ENCODE results near the gene PIH1D2.

DNA sequence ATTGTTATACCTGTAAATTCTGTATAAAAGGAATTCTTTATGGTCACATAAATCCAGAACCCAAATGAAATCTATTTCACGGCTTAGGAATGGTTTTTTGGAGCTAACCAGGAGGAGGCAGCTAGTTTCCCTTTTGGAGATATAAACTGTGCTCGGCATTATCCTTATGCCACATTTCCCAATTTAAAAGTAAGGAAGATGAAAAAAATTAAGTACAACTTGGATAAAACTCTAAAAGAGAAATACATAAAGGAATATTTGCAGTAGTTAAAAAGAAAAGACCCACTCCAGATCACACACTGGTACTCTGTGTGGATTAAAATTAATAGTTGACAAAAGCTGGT is 30.9 kb downstream of the PIH1D2 start:
- TF ChIP-seq ISL1 (CRISPR knock-in tag; IDR thresholded peaks at IDR 0.05) (no peak), ARNTL (CRISPR knock-in tag; IDR thresholded peaks at IDR 0.05; ENCODE audit: borderline replicate concordance, low read depth) (no peak), TCF4 (CRISPR knock-in tag; IDR thresholded peaks at IDR 0.05; ENCODE audit: borderline replicate concordance) (no peak), ZFP3 (CRISPR knock-in tag; IDR thresholded peaks at IDR 0.05) (no peak), TOX (CRISPR knock-in tag; IDR thresholded peaks at IDR 0.05; ENCODE audit: borderline replicate concordance) (no peak), ZFP30 (CRISPR knock-in tag; IDR thresholded peaks at IDR 0.05) (no peak), ZNF565 (CRISPR knock-in tag; conservative IDR thresholded peaks at IDR 0.05; ENCODE audit: low read depth) (no peak), RARB (CRISPR knock-in tag; IDR thresholded peaks at IDR 0.05) (no peak), BACH2 (CRISPR knock-in tag; IDR thresholded peaks at IDR 0.05; ENCODE audit: borderline replicate concordance) (no peak), ZC3H10 (CRISPR knock-in tag; IDR thresholded peaks at IDR 0.05) (no peak), ZNF70 (CRISPR knock-in tag; IDR thresholded peaks at IDR 0.05) (no peak)
- TF ChIP-seq, protein P1, sequence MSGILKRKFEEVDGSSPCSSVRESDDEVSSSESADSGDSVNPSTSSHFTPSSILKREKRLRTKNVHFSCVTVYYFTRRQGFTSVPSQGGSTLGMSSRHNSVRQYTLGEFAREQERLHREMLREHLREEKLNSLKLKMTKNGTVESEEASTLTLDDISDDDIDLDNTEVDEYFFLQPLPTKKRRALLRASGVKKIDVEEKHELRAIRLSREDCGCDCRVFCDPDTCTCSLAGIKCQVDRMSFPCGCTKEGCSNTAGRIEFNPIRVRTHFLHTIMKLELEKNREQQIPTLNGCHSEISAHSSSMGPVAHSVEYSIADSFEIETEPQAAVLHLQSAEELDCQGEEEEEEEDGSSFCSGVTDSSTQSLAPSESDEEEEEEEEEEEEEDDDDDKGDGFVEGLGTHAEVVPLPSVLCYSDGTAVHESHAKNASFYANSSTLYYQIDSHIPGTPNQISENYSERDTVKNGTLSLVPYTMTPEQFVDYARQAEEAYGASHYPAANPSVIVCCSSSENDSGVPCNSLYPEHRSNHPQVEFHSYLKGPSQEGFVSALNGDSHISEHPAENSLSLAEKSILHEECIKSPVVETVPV (CRISPR knock-in tag; IDR thresholded peaks at IDR 0.05) = no peak
- TF ChIP-seq, protein P2, sequence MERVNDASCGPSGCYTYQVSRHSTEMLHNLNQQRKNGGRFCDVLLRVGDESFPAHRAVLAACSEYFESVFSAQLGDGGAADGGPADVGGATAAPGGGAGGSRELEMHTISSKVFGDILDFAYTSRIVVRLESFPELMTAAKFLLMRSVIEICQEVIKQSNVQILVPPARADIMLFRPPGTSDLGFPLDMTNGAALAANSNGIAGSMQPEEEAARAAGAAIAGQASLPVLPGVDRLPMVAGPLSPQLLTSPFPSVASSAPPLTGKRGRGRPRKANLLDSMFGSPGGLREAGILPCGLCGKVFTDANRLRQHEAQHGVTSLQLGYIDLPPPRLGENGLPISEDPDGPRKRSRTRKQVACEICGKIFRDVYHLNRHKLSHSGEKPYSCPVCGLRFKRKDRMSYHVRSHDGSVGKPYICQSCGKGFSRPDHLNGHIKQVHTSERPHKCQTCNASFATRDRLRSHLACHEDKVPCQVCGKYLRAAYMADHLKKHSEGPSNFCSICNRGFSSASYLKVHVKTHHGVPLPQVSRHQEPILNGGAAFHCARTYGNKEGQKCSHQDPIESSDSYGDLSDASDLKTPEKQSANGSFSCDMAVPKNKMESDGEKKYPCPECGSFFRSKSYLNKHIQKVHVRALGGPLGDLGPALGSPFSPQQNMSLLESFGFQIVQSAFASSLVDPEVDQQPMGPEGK (CRISPR knock-in tag; IDR thresholded peaks at IDR 0.05; ENCODE audit: borderline replicate concordance) = no peak
- TF ChIP-seq, protein P3, sequence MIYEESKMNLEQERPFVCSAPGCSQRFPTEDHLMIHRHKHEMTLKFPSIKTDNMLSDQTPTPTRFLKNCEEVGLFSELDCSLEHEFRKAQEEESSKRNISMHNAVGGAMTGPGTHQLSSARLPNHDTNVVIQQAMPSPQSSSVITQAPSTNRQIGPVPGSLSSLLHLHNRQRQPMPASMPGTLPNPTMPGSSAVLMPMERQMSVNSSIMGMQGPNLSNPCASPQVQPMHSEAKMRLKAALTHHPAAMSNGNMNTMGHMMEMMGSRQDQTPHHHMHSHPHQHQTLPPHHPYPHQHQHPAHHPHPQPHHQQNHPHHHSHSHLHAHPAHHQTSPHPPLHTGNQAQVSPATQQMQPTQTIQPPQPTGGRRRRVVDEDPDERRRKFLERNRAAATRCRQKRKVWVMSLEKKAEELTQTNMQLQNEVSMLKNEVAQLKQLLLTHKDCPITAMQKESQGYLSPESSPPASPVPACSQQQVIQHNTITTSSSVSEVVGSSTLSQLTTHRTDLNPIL (CRISPR knock-in tag; IDR thresholded peaks at IDR 0.05; ENCODE audit: low read depth) = no peak

All from SK-N-SH treated with all-trans-retinoic acid at 6 μM for 48 hours (cell line).